HepG2 (cell line): ENCODE results near the gene TMEM267. TPM values are rescaled to one million over a fixed set of nuclear protein-coding genes. Genes with fewer than 3 reads are reported as not detected.

Experiments
- AHDC1 ChIP-seq: sonication (generic); formaldehyde crosslinking; IDR thresholded peaks from 2 replicates; pipeline ENCODE4 v1.5.1; 2020; ENCODE audit warnings: mild to moderate bottlenecking, missing genetic modification reagents, borderline replicate concordance
- DRAP1 ChIP-seq: IDR thresholded peaks from 2 replicates; pipeline ENCODE4 v1.6.1; 2016; ENCODE audit warnings: missing genetic modification reagents, missing compliant biosample characterization
- FOXO4 ChIP-seq: sonication (generic); formaldehyde crosslinking; conservative IDR thresholded peaks from 2 replicates; pipeline ENCODE4 v1.8.1; 2023; ENCODE audit warnings: missing genetic modification reagents
- HMGA1 ChIP-seq: sonication (generic); formaldehyde crosslinking; conservative IDR thresholded peaks from 2 replicates; pipeline ENCODE4 v1.4.0; 2020; ENCODE audit warnings: missing genetic modification reagents
- IKZF5 ChIP-seq: IDR thresholded peaks from 2 replicates; pipeline ENCODE4 v1.6.1; 2018; ENCODE audit warnings: missing genetic modification reagents, mild to moderate bottlenecking, missing compliant biosample characterization
- KLF13 ChIP-seq: sonication (generic); formaldehyde crosslinking; IDR thresholded peaks from 2 replicates; pipeline ENCODE4 v1.4.0; 2020; ENCODE audit warnings: mild to moderate bottlenecking, missing genetic modification reagents
- MYC ChIP-seq: sonication (generic); formaldehyde crosslinking; IDR thresholded peaks from 2 replicates; pipeline ENCODE4 v1.9.0; 2021; ENCODE audit warnings: missing genetic modification reagents, borderline replicate concordance
- SAP130 ChIP-seq: IDR thresholded peaks from 2 replicates; pipeline ENCODE4 v1.6.1; 2016; ENCODE audit warnings: low read depth
- SMAD9 ChIP-seq: sonication (generic); formaldehyde crosslinking; IDR thresholded peaks from 2 replicates; pipeline ENCODE4 v1.5.1; 2020; ENCODE audit warnings: mild to moderate bottlenecking, missing genetic modification reagents
- SP140L ChIP-seq: sonication (generic); formaldehyde crosslinking; IDR thresholded peaks from 2 replicates; pipeline ENCODE4 v1.4.0; 2020; ENCODE audit warnings: missing genetic modification reagents, borderline replicate concordance
- TBX3 ChIP-seq: fragments of 450-650 bp; IDR thresholded peaks from 2 replicates; pipeline ENCODE4 v1.6.1; 2017; ENCODE audit warnings: antibody characterized with exemption, mild to moderate bottlenecking, inconsistent platforms, borderline replicate concordance
- ZBTB1 ChIP-seq: sonication (generic); formaldehyde crosslinking; IDR thresholded peaks from 2 replicates; pipeline ENCODE4 v1.4.0; 2020; ENCODE audit warnings: missing genetic modification reagents, borderline replicate concordance
- ZFP41 ChIP-seq: sonication (generic); formaldehyde crosslinking; IDR thresholded peaks from 2 replicates; pipeline ENCODE4 v1.4.0; 2020; ENCODE audit warnings: mild to moderate bottlenecking, missing genetic modification reagents, borderline replicate concordance
- ZNF34 ChIP-seq: sonication (generic); formaldehyde crosslinking; IDR thresholded peaks from 2 replicates; pipeline ENCODE4 v1.4.0; 2020; ENCODE audit warnings: mild to moderate bottlenecking, missing genetic modification reagents, borderline replicate concordance
- ZNF362 ChIP-seq: sonication (generic); formaldehyde crosslinking; IDR thresholded peaks from 2 replicates; pipeline ENCODE4 v1.4.0; 2020; ENCODE audit warnings: missing genetic modification reagents, mild to moderate bottlenecking, borderline replicate concordance
- ZNF766 ChIP-seq: sonication (generic); formaldehyde crosslinking; IDR thresholded peaks from 2 replicates; pipeline ENCODE4 v1.5.0; 2020; ENCODE audit warnings: missing genetic modification reagents, borderline replicate concordance
- polyA plus RNA-seq, 8 experiments: library from polyadenylated mRNA; depleted of rRNA in 3 of 8; stranded (reverse) in 7 of 8; unstranded in 1 of 8; fragments of >200 nt; fragmentation: Illumina TruSeq in 4 of 8; extraction: Trizol in 4 of 8; gene quantifications; 2 replicates each; pipeline versions ENCODE4 v1.2.1 to v1.2.3, GENCODE V29; 2011 to 2016; ENCODE audit warnings: low read depth in 4 of 8, missing spikeins in 1 of 8, mixed read lengths in 1 of 8; ENCODE audit not compliant: insufficient read depth in 1 of 8
- total RNA-seq, 5 experiments: library from RNA; depleted of rRNA; stranded (reverse); fragments of >200 nt; fragmentation: Illumina TruSeq; extraction: Trizol; gene quantifications; 2 replicates each; pipeline ENCODE4 v1.2.3, GENCODE V29; 2016; ENCODE audit warnings: low read depth in 1 of 5
- TF ChIP-seq, protein P1 (sequence below): IDR thresholded peaks from 2 replicates; pipeline ENCODE4 v1.6.1; 2018; ENCODE audit warnings: missing genetic modification reagents

TMEM267 gene
- total and polyA plus RNA-seq, 2 of the 13 experiments (the other 11 are each of a cell fraction or from before 2014, with no cell fraction given), result 8.9 to 12.6 TPM

DNA sequence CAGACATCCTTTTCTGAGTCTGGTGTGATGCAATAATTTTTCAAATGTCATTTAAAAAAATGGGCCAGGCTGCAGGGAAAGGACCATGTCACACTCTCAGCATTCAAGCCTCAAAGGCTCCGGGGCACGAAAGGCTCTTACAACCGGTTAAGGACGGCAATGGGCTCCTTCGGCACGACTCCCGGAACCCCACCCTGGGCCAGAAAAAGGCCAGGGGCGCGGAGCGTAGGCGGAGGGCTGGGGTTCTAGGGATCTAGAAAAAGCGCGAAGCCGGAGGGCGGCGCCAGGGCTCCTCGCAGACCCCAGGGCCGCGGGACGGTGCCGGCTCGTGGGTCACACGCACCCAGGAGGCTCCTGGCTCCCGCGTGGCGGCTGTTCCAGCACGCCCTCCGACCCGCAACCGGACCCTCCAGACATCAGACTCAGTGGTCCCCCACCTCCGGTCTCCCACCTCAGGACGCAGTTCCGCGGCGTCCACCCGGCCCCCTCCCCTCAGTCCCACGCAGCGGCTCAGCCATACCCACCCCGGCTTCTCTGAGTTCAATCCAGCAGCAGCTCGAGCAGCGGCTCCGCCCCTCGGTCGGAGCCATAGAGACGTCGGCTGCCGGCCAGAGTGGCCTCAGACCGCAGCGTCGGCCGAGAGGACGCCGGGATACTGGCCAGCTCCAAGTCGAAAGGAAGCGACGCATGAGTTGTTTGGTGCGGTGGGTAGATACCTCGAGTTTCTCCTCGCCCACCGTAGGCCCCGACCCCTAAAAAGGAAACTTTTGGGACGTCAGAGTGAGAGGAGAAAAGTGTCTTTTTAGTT lies at the start of gene TMEM267 (continued):
- TF ChIP-seq AHDC1 (CRISPR knock-in tag) (no peak), FOXO4 (CRISPR knock-in tag) (no peak), HMGA1 (no peak), ZNF766 (CRISPR knock-in tag) (peak; percentile 84; the same call in 1 of the 2 replicates), IKZF5 (CRISPR knock-in tag) (peak; percentile 76; the same call in 1 of the 2 replicates), ZNF362 (CRISPR knock-in tag) (no peak; the same call in 1 of the 2 replicates), DRAP1 (peak; percentile 57), MYC (CRISPR knock-in tag) (peak; percentile 67; the same call in 1 of the 2 replicates), KLF13 (no peak), ZBTB1 (CRISPR knock-in tag) (0 out of 2 replicates have a peak, but pooled peaks have one; percentile 45), SMAD9 (CRISPR knock-in tag) (no peak), ZFP41 (no peak), SAP130 (CRISPR knock-in tag) (peak; percentile 84), SP140L (CRISPR knock-in tag) (no peak), TBX3 (no peak), ZNF34 (CRISPR knock-in tag) (no peak)
- TF ChIP-seq, protein P1, sequence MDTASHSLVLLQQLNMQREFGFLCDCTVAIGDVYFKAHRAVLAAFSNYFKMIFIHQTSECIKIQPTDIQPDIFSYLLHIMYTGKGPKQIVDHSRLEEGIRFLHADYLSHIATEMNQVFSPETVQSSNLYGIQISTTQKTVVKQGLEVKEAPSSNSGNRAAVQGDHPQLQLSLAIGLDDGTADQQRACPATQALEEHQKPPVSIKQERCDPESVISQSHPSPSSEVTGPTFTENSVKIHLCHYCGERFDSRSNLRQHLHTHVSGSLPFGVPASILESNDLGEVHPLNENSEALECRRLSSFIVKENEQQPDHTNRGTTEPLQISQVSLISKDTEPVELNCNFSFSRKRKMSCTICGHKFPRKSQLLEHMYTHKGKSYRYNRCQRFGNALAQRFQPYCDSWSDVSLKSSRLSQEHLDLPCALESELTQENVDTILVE (CRISPR knock-in tag), result peak; percentile 26; the same call in 1 of the 2 replicates
